Measurements from ENCODE around the gene SLC49A4.

Gene SLC49A4

GRCh38 chr3:122924056-122924455 lies 129.2 kb downstream of the SLC49A4 start:
- DNase-seq (ENCODE audit: extremely low spot score, insufficient read length, low read depth) (no peak), FAIRE-seq (no peak)

GRCh38 chr3:122925756-122926155 lies 130.9 kb downstream of the SLC49A4 start:
- DNase-seq (ENCODE audit: extremely low spot score, insufficient read length, low read depth), result no peak
- FAIRE-seq, result no peak

GRCh38 chr3:122926322-122926721 lies 131.5 kb downstream of the SLC49A4 start:
- FAIRE-seq (no peak), DNase-seq (ENCODE audit: extremely low spot score, insufficient read length, low read depth) (no peak)

GRCh38 chr3:122926811-122927210 lies 131.9 kb downstream of the SLC49A4 start:
- DNase-seq (ENCODE audit: extremely low spot score, insufficient read length, low read depth) (no peak), FAIRE-seq (no peak)

GRCh38 chr3:122927726-122928125 lies 132.9 kb downstream of the SLC49A4 start:
- no peak for DNase-seq (ENCODE audit: extremely low spot score, insufficient read length, low read depth)
- no peak for FAIRE-seq

GRCh38 chr3:122928396-122929187 lies 133.7 kb downstream of the SLC49A4 start:
- DNase-seq (ENCODE audit: extremely low spot score, insufficient read length, low read depth), result no peak
- no peak for FAIRE-seq

- no peak for FAIRE-seq
- DNase-seq (ENCODE audit: extremely low spot score, insufficient read length, low read depth), result no peak
These were observed 134.6 kb downstream of the SLC49A4 start for GRCh38 chr3:122929188-122930062.

GRCh38 chr3:122930063-122930997 lies 135.5 kb downstream of the SLC49A4 start:
- FAIRE-seq, result no peak
- DNase-seq (ENCODE audit: extremely low spot score, insufficient read length, low read depth), result no peak
